NB4 (cell line): ENCODE results near the gene CKMT2.

Experiments
- MAX ChIP-seq: IDR thresholded peaks from 2 replicates; pipeline ENCODE4 v1.6.1; 2011; ENCODE audit warnings: low read depth, low read length
- POLR2A ChIP-seq: IDR thresholded peaks from 2 replicates; pipeline ENCODE4 v1.6.1; 2011; ENCODE audit warnings: mild to moderate bottlenecking; ENCODE audit not compliant: insufficient read length; ENCODE audit errors: extremely low read depth

DNA sequence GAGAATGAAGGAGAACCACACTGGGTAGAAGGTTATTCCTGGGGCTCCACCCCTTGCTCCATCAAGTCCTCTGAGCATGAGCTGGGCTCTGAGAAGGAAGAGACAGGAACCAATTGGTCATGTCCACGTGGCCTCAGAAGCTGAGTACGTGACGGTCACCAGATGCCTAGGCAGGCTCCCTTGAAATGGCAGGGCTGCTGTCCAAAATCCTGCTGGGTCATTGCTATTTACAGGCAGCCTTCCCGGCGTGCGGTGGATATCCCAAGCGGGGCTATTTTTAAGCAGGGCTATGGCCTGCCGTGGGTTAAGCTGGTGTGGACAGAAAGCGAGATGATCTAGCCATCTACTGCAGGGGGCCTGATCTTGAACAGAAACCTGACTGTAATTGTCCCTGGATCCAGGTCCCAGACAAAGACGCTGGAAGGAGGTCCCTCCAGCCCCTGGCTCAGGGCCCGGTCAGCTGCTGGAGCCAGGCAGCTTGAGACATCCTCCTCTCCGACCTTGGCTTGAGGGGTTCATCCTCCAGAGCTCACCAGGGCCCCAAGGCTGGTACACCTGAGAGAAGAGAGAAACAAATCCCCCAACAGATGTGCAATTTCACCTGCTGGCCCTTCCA is 550 bp upstream of the CKMT2 start:
- TF ChIP-seq POLR2A = no peak
- no peak for TF ChIP-seq MAX
